Measurements from ENCODE around the gene ZSCAN5B. TPM values are rescaled to one million over a fixed set of nuclear protein-coding genes. Genes with fewer than 3 reads are reported as not detected.

The ZSCAN5B gene
- total and polyA plus RNA-seq, 2 donors (not counting 1 experiment from before 2014, with no cell fraction given), result not detected

GRCh38 chr19:56177564-56178243 is 19.9 kb downstream of the ZSCAN5B start:
- H3K4me1 Mint-ChIP-seq, result no peaks in the 10 kb centered on the region
- H2AFZ ChIP-seq (ENCODE audit: insufficient read depth, low read depth, low read length, poor library complexity, severe bottlenecking), result no peak overlapping the region
- ChIA-PET POLR2A (no interaction called here), CTCF (interaction anchor here (0.7 to 16.2 kb wide), 3 partner anchors 50 to 111 kb away, joined by 3 to 196 read pairs (median 9); no protein-coding TSS in a partner anchor)
- H3K27me3 ChIP-seq (replicated peaks in 1 of 4; ENCODE audit: control extremely low read depth in 1 of 4, control insufficient read depth in 3 of 4, insufficient read depth in 4 of 4, low read length in 3 of 4), result no peaks in the 10 kb centered on the region
- H3K4me3 Mint-ChIP-seq, result no peak overlapping the region
- no peaks in the 10 kb centered on the region for H3K9me3 ChIP-seq (ENCODE audit: control extremely low read depth in 1 of 3, control insufficient read depth in 2 of 3, insufficient read depth in 1 of 3, low read length in 2 of 3)
- no peak overlapping the region for H3K4me3 ChIP-seq (ENCODE audit: control extremely low read depth in 1 of 5, extremely low read depth in 1 of 5, insufficient read depth in 1 of 5, low read depth in 2 of 5, low read length in 4 of 5)
- no peak for DNase-seq
- no peak overlapping the region for H3K9ac ChIP-seq (ENCODE audit: low read length)
- no peaks in the 10 kb centered on the region for H3K36me3 ChIP-seq (replicated peaks in 1 of 2; ENCODE audit: control extremely low read depth in 1 of 2, control insufficient read depth in 1 of 2, extremely low read depth in 1 of 2, insufficient read depth in 2 of 2, low read length in 1 of 2)
- ATAC-seq (ENCODE audit: low read depth), result no peak
- no peaks in the 10 kb centered on the region for H3K4me1 ChIP-seq (ENCODE audit: control insufficient read depth in 2 of 2, insufficient read depth in 2 of 2, low read length in 2 of 2)
- WGBS (ENCODE audit: insufficient coverage), result 78% methylated on average over 8 of the region's 11 CpGs
- H3K79me2 ChIP-seq (ENCODE audit: control insufficient read depth, insufficient read depth, low read length), result no peaks in the 10 kb centered on the region
- intact Hi-C loops (cut with micrococcal nuclease), result no loop called here
- no peak overlapping the region for H3K27ac ChIP-seq (ENCODE audit: low read length in 2 of 2)
- no peak overlapping the region for H3K27ac Mint-ChIP-seq
- no peak overlapping the region for H3K4me2 ChIP-seq (replicated peaks; ENCODE audit: low read depth, low read length, poor library complexity, severe bottlenecking)
- no peaks in the 10 kb centered on the region for H3K9me3 Mint-ChIP-seq (ENCODE audit: insufficient read depth)
- H4K20me1 ChIP-seq (ENCODE audit: control insufficient read depth, insufficient read depth, low read length, poor library complexity, severe bottlenecking), result no peaks in the 10 kb centered on the region
- H3K27me3 Mint-ChIP-seq, result peaks cover 8% of the 10 kb centered on the region
- no peak for TF ChIP-seq EZH2 (IDR thresholded peaks at IDR 0.05; ENCODE audit: borderline replicate concordance, insufficient read depth, low read depth, low read length, poor library complexity, severe bottlenecking)
- TF ChIP-seq, protein P1, sequence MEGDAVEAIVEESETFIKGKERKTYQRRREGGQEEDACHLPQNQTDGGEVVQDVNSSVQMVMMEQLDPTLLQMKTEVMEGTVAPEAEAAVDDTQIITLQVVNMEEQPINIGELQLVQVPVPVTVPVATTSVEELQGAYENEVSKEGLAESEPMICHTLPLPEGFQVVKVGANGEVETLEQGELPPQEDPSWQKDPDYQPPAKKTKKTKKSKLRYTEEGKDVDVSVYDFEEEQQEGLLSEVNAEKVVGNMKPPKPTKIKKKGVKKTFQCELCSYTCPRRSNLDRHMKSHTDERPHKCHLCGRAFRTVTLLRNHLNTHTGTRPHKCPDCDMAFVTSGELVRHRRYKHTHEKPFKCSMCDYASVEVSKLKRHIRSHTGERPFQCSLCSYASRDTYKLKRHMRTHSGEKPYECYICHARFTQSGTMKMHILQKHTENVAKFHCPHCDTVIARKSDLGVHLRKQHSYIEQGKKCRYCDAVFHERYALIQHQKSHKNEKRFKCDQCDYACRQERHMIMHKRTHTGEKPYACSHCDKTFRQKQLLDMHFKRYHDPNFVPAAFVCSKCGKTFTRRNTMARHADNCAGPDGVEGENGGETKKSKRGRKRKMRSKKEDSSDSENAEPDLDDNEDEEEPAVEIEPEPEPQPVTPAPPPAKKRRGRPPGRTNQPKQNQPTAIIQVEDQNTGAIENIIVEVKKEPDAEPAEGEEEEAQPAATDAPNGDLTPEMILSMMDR (IDR thresholded peaks at IDR 0.05), result no peak

DNA sequence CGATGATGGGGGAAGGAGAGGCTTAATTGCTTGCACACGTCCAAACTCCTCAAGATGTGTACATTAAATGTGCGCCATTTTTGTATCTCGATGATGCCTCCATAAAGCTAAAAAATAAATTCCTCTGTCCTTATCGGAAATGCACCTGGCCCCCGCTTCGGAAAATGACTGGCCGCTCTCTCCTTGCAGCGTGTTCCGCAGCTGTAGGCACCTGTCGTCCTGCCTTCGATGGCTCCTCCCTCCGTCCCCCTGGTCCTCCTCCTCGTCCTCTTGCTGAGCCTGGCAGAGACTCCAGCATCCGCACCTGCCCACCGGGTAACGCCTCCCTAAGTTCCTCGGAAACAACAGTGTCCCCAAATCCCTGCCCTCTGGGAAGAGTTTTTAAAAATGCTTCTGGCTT is 20.7 kb downstream of the ZSCAN5B start:
- Mint-ChIP-seq H3K4me3 (no peak overlapping the region), H3K4me1 (no peaks in the 10 kb centered on the region)
- intact Hi-C loops (cut with micrococcal nuclease), result no loop called here

More for the DNA sequence above, 20.7 kb downstream of the ZSCAN5B start:
- H3K4me1 ChIP-seq (ENCODE audit: control insufficient read depth in 2 of 2, insufficient read depth in 2 of 2, low read length in 2 of 2), result peaks cover 0 to under 1% of the 10 kb centered on the region in 2 donors
- DNase-seq, result no peak
- H3K36me3 ChIP-seq (replicated peaks in 1 of 2; ENCODE audit: control extremely low read depth in 1 of 2, control insufficient read depth in 1 of 2, extremely low read depth in 1 of 2, insufficient read depth in 2 of 2, low read length in 1 of 2), result no peaks in the 10 kb centered on the region
- H3K27me3 ChIP-seq (replicated peaks in 1 of 4; ENCODE audit: control extremely low read depth in 1 of 4, control insufficient read depth in 3 of 4, insufficient read depth in 4 of 4, low read length in 3 of 4), result no peaks in the 10 kb centered on the region
- no peaks in the 10 kb centered on the region for H4K20me1 ChIP-seq (ENCODE audit: control insufficient read depth, insufficient read depth, low read length, poor library complexity, severe bottlenecking)
- Mint-ChIP-seq H3K27ac (no peak overlapping the region), H3K9me3 (ENCODE audit: insufficient read depth) (no peaks in the 10 kb centered on the region), H3K27me3 (peaks cover 10% of the 10 kb centered on the region)
- H3K9ac ChIP-seq (ENCODE audit: low read length), result no peak overlapping the region
- no peak for TF ChIP-seq EZH2 (IDR thresholded peaks at IDR 0.05; ENCODE audit: borderline replicate concordance, insufficient read depth, low read depth, low read length, poor library complexity, severe bottlenecking)
- TF ChIP-seq, protein P1 (IDR thresholded peaks at IDR 0.05), result no peak
- H3K27ac ChIP-seq (ENCODE audit: low read length in 2 of 2), result no peak overlapping the region
- H2AFZ ChIP-seq (ENCODE audit: insufficient read depth, low read depth, low read length, poor library complexity, severe bottlenecking), result no peak overlapping the region
- 97% methylated on average over 18 of the region's 18 CpGs for WGBS (ENCODE audit: insufficient coverage)
- H3K4me3 ChIP-seq (ENCODE audit: control extremely low read depth in 1 of 5, extremely low read depth in 1 of 5, insufficient read depth in 1 of 5, low read depth in 2 of 5, low read length in 4 of 5), result no peak overlapping the region
- H3K9me3 ChIP-seq (ENCODE audit: control extremely low read depth in 1 of 3, control insufficient read depth in 2 of 3, insufficient read depth in 1 of 3, low read length in 2 of 3), result no peaks in the 10 kb centered on the region
- ATAC-seq (ENCODE audit: low read depth), result no peak
- H3K4me2 ChIP-seq (replicated peaks; ENCODE audit: low read depth, low read length, poor library complexity, severe bottlenecking), result no peak overlapping the region
- ChIA-PET CTCF (interaction anchor here (16.2 kb wide), 1 partner anchor 99 kb away, joined by 196 read pairs; no protein-coding TSS in a partner anchor), POLR2A (no interaction called here)
- H3K79me2 ChIP-seq (ENCODE audit: control insufficient read depth, insufficient read depth, low read length), result no peaks in the 10 kb centered on the region

All from B cell (primary cell).